Activated naive CD4-positive, alpha-beta T cell treated with anti-CD3 and anti-CD28 coated beads for 36 hours (primary cell): ENCODE measurements around the gene SLC39A11. TPM values are rescaled to one million over a fixed set of nuclear protein-coding genes. Genes with fewer than 3 reads are reported as not detected.
"Not testable (repeated sequence)": the region's sequence is repeated elsewhere in the genome, so short reads cannot be mapped to it uniquely, and the experiment has no call there.

Experiments used
- CTCF ChIA-PET: fragments of 350-600 bp; sonication (Branson Sonifier 250); formaldehyde crosslinking; loops from one replicate; lab custom pipeline; 2021; ENCODE audit warnings: antibody characterized with exemption; lab: Charles Lee
- DNase-seq: peaks from one replicate; pipeline ENCODE4 v3.0.0-alpha.2; 2020
- H3K27ac Mint-ChIP-seq: one replicate; pipeline ENCODE4 v1.8.0; 2021; ENCODE audit warnings: mild to moderate bottlenecking, mixed read lengths
- H3K27me3 Mint-ChIP-seq: one replicate; pipeline ENCODE4 v1.8.0; 2021; ENCODE audit warnings: low read depth, mixed read lengths
- H3K36me3 Mint-ChIP-seq: one replicate; pipeline ENCODE4 v1.8.0; 2021; ENCODE audit warnings: low read depth, mixed read lengths
- H3K4me1 Mint-ChIP-seq: one replicate; pipeline ENCODE4 v1.8.0; 2021; ENCODE audit warnings: low read depth, mixed read lengths
- H3K4me3 Mint-ChIP-seq: one replicate; pipeline ENCODE4 v1.8.0; 2021; ENCODE audit warnings: mild to moderate bottlenecking, moderate library complexity, mixed read lengths
- H3K9me3 Mint-ChIP-seq: one replicate; pipeline ENCODE4 v1.8.0; 2021; ENCODE audit warnings: mixed read lengths
- intact Hi-C: fragments of 100-400 bp; cut with micrococcal nuclease; formaldehyde crosslinking; loops from one replicate; pipeline ENCODE4 v1.15.1; 2023
- total RNA-seq, 2 experiments: library from RNA; stranded (reverse); gene quantifications; one replicate each; pipeline ENCODE4 v1.2.3, GENCODE V29; 2021

The SLC39A11 gene
- total RNA-seq, 2 experiments from 2014 or later = 14.0 to 16.4 TPM

DNA sequence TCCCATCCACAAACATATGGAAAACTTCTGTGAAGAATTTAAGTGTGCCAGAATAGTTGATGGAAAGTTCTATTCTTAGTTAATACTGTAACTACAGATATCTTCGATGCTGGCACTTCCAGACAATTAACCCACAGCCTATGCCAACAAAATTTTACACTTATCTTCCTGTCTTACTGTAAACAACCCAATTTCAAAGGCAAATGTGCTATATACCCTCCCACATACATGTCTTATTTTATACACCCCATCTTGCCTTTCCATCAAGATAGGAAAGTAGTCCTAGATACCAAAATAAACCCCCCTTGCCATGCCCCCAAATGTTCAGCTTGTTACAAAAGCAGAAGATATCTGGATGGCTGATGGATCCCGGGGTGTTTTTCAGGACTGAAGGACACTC lies 306.3 kb downstream of the SLC39A11 start:
- no peak overlapping the region for H3K27ac Mint-ChIP-seq
- CTCF ChIA-PET = no interaction called here
- intact Hi-C loops = no loop called here
- H3K9me3 Mint-ChIP-seq = no peaks in the 10 kb centered on the region
- H3K4me3 Mint-ChIP-seq = no peak overlapping the region
- DNase-seq = no peak
- H3K27me3 Mint-ChIP-seq = no peaks in the 10 kb centered on the region
- H3K36me3 Mint-ChIP-seq = peaks cover 6% of the 10 kb centered on the region
- H3K4me1 Mint-ChIP-seq = no peaks in the 10 kb centered on the region

DNA sequence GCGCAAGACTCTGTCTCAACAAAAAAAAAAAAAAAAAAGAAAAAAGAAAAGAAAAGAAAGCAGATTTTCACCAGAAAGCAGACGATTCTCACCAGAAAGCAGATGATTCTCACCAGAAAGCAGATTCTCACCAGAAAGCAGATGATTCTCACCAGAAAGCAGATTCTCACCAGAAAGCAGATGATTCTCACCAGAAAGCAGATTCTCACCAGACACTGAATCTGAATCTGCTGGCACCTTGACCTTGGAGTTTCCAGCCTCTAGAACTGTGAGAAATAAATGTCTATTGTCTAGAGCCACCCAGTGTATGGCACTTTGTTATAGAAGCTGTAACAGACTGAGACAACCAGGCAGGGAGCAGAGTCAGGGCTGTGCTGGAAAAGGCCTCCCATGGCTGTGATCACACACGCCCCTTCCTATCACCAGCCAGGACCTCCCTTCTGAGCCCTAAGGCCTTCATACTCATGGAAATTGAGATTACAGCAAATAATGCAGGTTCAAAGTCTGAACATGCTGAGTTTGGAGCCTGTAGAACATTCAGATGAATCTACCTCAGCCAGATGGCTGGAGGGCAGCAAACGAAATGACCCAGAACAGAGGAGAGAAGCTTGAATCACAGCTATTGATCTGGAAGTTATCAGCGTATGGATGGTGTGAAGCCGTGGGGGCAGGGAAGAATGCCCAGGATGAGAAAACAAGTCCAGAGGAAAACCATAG lies 309.3 kb downstream of the SLC39A11 start:
- H3K9me3 Mint-ChIP-seq = no peaks in the 10 kb centered on the region
- CTCF ChIA-PET = no interaction called here
- H3K27me3 Mint-ChIP-seq = no peaks in the 10 kb centered on the region
- H3K27ac Mint-ChIP-seq = no peak overlapping the region
- no peaks in the 10 kb centered on the region for H3K4me1 Mint-ChIP-seq
- H3K4me3 Mint-ChIP-seq = no peak overlapping the region
- intact Hi-C loops = no loop called here
- no peak for DNase-seq
- H3K36me3 Mint-ChIP-seq = peaks cover 2% of the 10 kb centered on the region

DNA sequence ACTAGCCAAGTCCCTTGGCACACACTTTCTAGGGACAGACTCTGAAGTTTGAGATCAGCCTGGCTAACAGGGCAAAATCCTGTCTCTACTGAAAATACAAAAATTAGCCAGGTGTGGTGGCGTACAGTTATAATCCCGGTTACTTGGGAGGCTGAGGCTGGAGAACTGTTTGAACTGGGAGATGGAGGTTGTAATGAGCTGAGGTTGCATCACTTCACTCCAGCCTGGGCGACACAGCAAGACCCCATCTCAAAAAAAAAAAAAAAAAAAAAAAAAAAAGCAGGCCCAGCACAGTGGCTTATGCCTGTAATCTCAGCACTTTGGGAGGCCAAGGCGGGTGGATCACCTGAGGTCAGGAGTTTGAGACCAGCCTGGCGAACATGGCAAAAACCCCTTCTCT lies 310.1 kb downstream of the SLC39A11 start:
- intact Hi-C loops, H3K27me3 Mint-ChIP-seq, H3K9me3 Mint-ChIP-seq, CTCF ChIA-PET, H3K36me3 Mint-ChIP-seq, H3K4me1 Mint-ChIP-seq, H3K4me3 Mint-ChIP-seq, DNase-seq, H3K27ac Mint-ChIP-seq: not testable (repeated sequence)

DNA sequence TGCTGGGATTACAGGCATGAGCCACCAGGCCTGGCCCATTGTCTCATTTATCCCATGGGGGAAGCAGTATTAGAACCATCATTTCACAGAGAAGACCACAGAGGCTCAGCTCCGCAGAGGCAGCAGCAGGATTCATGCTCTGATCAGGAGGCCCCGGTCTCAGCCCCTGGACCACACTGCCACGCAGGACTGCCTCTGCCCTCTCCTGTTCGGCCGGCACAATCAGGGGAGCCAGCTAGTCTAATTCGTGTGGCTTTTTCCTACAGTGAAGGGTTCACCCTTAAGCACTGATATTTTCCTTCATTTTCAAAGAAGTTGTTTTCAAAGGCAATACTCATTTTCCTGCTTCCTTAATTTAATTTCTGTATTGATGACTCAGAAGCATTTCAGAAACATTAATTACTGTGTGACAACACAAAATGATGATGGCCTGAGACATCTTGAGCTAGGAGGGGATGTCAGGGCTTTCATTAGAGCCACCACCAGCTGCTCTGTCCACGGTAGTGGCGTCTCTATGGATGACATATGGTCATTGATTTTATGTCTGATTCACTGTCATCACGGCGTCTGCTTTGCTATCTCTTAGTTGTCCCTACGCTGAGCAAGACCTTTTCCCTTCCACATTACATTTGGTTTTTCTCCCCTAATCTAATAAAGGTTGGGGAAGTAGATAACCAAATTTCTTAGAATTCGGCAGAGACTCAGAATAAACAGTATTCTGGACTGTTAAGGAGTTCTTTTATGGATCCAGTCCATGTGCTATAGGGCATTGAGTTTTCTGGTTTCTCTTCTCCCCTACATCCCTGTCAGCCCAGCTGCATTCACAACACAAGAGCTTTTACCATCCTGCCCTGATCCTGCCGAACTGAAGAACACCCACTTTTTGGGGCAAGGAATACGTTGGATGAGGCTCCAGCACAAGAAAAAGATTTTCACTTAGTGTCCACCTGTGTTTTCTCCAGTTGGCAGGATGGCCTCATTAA lies 314.0 kb downstream of the SLC39A11 start:
- no peaks in the 10 kb centered on the region for H3K27me3 Mint-ChIP-seq
- H3K27ac Mint-ChIP-seq = no peak overlapping the region
- H3K4me3 Mint-ChIP-seq = no peak overlapping the region
- H3K4me1 Mint-ChIP-seq = no peaks in the 10 kb centered on the region
- no peaks in the 10 kb centered on the region for H3K9me3 Mint-ChIP-seq
- peaks cover 3% of the 10 kb centered on the region for H3K36me3 Mint-ChIP-seq
- DNase-seq = no peak
- intact Hi-C loops = no loop called here
- CTCF ChIA-PET = no interaction called here

DNA sequence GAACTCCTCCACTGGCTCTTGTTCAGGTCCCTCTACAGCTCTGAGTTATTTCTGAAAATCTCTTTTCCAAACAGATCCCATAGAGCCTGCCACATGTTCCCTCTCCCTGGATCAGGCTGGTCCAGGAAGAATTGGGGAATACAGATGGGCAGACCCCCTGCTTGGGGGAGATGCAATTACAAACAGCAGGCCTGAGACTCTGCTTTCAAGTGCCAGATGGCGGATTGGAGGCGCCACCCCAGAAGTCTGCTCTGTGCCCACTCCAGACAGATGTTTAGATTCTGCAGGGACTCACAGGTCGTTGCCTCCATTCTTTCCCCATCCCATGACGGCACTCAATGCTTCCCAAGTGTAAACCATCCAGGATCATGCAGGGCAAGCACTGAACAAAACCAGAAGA lies 316.6 kb downstream of the SLC39A11 start:
- H3K9me3 Mint-ChIP-seq = no peaks in the 10 kb centered on the region
- peaks cover 1% of the 10 kb centered on the region for H3K4me1 Mint-ChIP-seq
- H3K27ac Mint-ChIP-seq = no peak overlapping the region

DNA sequence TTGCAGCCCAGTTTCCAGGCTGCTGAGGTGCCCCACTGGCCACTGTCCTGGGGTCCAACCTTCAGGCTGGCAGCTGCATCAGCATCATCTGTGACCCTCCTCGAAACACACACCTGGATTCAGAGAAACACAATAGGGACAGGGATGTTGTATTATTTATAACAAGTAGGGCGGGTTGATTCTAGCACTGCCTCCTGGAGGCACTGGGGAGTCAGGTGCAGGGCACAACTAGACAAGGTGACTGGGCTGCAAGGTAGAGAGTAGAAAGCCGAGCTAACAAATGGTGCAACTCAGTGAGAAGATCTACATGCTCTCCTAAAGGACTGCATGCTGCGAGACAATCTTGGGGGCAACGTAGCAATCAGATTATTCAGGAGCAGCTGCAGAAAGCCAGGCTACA lies 317.3 kb downstream of the SLC39A11 start:
- no peak for DNase-seq
- no peak overlapping the region for H3K4me3 Mint-ChIP-seq
- H3K27me3 Mint-ChIP-seq = no peaks in the 10 kb centered on the region
- H3K36me3 Mint-ChIP-seq = peaks cover 18% of the 10 kb centered on the region
- CTCF ChIA-PET = no interaction called here
- no peak overlapping the region for H3K27ac Mint-ChIP-seq
- peaks cover 2% of the 10 kb centered on the region for H3K9me3 Mint-ChIP-seq
- peaks cover 1% of the 10 kb centered on the region for H3K4me1 Mint-ChIP-seq
- intact Hi-C loops = no loop called here

More for the DNA sequence above, 316.6 kb downstream of the SLC39A11 start:
- no peak for DNase-seq
- CTCF ChIA-PET = no interaction called here
- intact Hi-C loops = no loop called here
- peaks cover 13% of the 10 kb centered on the region for H3K36me3 Mint-ChIP-seq
- H3K4me3 Mint-ChIP-seq = no peak overlapping the region
- no peaks in the 10 kb centered on the region for H3K27me3 Mint-ChIP-seq

DNA sequence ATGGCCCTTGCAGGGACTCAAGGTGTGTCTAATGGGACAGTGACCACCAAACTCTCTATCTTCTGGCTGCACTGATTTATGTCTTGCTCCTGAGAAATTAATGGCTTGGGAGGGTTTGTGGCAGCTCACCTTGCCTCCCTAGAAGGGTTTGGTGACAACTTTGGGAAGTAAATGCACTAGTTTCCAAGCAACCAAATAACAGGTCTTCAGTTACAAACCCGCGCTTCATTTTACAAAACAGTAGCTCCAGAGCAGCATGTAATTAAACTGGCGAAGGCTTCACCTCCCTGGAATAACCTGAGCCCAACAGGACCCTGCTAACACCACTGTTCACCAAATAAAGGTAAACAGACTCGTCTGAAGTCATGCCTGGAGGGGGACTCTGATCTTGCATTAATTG lies 318.3 kb downstream of the SLC39A11 start:
- CTCF ChIA-PET = interaction anchor here (0.6 to 0.9 kb wide), 2 partner anchors 15 to 49 kb away, joined by 3 to 5 read pairs; no protein-coding TSS in a partner anchor
- intact Hi-C loops = no loop called here
- peaks cover 20% of the 10 kb centered on the region for H3K36me3 Mint-ChIP-seq

DNA sequence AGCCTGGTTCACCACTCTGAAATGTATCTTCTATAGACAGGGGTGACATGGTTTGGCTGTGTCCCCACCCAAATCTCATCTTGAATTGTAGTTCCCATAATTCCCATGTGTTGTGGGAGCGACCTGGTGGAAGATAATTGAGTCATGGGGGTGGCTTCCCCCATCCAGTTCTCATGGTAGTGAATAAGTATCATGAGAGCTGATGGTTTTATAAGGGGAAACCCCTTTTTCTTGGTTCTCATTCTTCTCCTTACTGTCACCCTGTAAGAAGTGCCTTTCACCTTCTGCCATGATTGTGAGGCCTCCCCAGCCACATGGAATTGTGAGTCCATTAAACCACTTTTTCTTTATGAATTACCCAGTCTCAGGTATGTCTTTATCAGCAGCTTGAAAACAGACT lies 319.3 kb downstream of the SLC39A11 start:
- intact Hi-C loops, DNase-seq, H3K9me3 Mint-ChIP-seq, CTCF ChIA-PET, H3K4me1 Mint-ChIP-seq, H3K27me3 Mint-ChIP-seq, H3K27ac Mint-ChIP-seq, H3K4me3 Mint-ChIP-seq: not testable (repeated sequence)
- H3K36me3 Mint-ChIP-seq = peaks cover 22% of the 10 kb centered on the region

More for the DNA sequence above, 318.3 kb downstream of the SLC39A11 start:
- Mint-ChIP-seq H3K4me1 (peaks cover 1% of the 10 kb centered on the region), H3K4me3 (no peak overlapping the region), H3K9me3 (peaks cover 2% of the 10 kb centered on the region), H3K27ac (no peak overlapping the region), H3K27me3 (no peaks in the 10 kb centered on the region)
- DNase-seq = no peak

DNA sequence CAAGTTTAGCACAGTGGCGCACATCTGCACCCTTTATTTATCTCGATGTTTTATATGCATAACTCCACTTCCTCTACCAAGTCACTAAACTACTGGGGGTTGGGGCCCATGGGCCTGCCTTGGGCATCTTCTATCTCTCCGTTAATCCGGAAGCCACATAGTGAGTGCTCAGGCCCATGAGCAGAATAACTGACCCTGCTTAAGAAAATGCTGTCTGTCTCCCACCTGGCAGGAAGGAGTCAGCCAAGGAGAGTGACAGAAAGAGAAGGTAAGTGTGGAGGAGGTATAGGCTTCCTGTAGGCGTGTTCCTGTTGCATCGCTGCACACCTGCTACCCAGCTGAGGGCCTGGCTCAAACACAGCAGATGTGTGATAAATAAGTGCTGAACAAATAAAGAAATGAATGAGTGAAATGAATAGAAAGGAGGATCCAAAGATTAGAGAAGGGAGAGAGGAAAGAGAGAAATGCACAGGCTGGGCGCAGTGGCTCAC lies 320.1 kb downstream of the SLC39A11 start:
- DNase-seq = no peak
- intact Hi-C loops = no loop called here
- H3K4me3 Mint-ChIP-seq = no peak overlapping the region
- H3K4me1 Mint-ChIP-seq = peaks cover 1% of the 10 kb centered on the region
- H3K36me3 Mint-ChIP-seq = peaks cover 22% of the 10 kb centered on the region
- H3K27me3 Mint-ChIP-seq = no peaks in the 10 kb centered on the region
- no peak overlapping the region for H3K27ac Mint-ChIP-seq
- peaks cover 2% of the 10 kb centered on the region for H3K9me3 Mint-ChIP-seq
- CTCF ChIA-PET = no interaction called here

DNA sequence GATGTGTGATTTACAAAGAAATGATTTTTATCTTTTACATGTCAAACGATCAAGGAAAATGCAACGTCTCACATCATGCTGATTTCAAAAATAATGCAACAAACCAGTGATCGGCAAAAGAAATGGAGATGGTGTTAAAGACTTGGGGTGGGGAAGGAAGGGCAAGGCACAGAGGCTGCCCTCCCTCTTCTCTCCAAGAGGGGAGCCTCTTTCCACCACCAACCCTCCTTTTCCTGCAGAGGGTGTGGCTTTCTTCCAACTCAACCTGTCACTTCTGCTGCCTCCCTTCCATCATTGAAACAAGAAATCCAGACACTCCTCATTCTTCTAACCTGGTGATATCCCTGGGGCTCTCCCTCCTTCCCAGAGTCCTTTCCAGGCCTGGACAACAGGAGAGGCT lies 320.8 kb downstream of the SLC39A11 start:
- H3K4me3 Mint-ChIP-seq = no peak overlapping the region
- CTCF ChIA-PET = no interaction called here
- H3K27ac Mint-ChIP-seq = no peak overlapping the region
- intact Hi-C loops = no loop called here
- no peak for DNase-seq
- peaks cover 2% of the 10 kb centered on the region for H3K9me3 Mint-ChIP-seq
- H3K4me1 Mint-ChIP-seq = peaks cover 1% of the 10 kb centered on the region
- H3K36me3 Mint-ChIP-seq = peaks cover 22% of the 10 kb centered on the region
- H3K27me3 Mint-ChIP-seq = no peaks in the 10 kb centered on the region

DNA sequence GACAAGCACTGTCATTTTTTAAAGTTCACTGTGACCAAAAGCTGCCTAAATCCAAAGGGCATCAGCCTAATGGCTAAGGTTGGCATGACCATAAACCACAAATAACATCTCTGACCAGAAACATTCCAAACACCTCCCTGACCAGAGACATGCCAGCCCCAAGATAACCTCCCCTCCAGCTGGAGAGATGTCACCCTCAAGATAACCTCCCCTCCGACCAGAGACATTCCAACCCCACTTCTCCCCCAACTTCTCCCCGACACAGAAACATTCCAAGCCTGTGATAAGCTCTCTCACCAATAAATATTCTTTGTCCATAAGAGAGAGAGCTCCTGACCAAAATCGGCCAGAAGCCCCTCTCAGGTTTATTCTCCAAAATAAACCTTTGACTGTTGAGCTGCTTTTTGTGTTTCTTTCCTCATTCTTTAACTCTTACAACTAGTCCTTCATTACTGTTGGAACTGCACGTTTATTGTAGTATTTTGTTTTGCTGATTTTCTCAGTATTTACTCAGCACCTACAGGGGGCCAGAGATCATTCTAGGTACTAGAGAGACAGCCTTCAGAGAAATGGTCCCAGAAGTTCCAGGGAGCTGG lies 325.6 kb downstream of the SLC39A11 start:
- Mint-ChIP-seq H3K4me3 (no peak overlapping the region), H3K27ac (no peak overlapping the region), H3K4me1 (no peaks in the 10 kb centered on the region), H3K36me3 (peaks cover 14% of the 10 kb centered on the region), H3K9me3 (peaks cover 2% of the 10 kb centered on the region), H3K27me3 (no peaks in the 10 kb centered on the region)
- no peak for DNase-seq
- intact Hi-C loops = no loop called here
- CTCF ChIA-PET = no interaction called here

DNA sequence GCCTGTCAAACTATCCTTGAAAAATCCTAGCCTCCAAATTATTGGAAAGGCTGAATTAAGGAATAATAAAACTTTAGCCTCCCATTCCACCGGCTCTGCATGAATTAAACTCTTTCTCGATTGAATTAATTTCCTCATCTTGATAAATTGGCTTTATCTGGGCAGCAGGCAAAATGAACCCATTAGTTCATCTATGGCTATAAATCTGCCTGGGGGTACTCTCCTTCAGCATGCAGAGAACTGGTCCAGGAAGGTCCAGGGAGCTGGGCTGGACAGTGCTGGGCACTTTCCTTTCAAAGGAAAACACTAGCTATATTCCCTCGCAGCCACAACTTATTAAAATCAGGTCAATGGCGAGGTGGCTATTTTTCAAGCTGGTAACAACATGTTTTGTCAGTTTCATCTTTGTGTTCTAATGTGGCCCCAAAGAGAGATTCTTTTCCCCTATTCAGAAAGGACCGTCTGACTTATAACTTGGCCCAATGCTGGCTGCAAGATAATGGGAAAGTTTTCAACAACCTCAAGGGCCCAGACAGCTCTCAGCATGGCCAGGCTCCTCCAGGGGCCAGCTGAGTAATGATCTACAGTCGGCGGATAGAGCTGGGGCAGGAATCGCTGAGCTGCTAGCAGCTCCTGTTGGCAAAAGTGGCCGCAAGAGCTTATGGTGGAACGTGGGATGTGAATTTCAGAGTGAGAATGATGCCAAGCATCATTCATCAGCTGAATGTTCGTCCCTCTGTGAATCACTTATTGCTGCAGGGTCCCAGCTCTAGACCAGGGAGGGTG lies 326.9 kb downstream of the SLC39A11 start:
- DNase-seq = no peak
- Mint-ChIP-seq H3K4me1 (no peaks in the 10 kb centered on the region), H3K27ac (no peak overlapping the region), H3K4me3 (no peak overlapping the region), H3K36me3 (peaks cover 7% of the 10 kb centered on the region), H3K9me3 (peaks cover 2% of the 10 kb centered on the region), H3K27me3 (no peaks in the 10 kb centered on the region)
- CTCF ChIA-PET = no interaction called here
- intact Hi-C loops = no loop called here
